ENCODE results near the gene ZNF407. TPM values are rescaled to one million over a fixed set of nuclear protein-coding genes. Genes with fewer than 3 reads are reported as not detected.

ZNF407 gene
- total and polyA plus RNA-seq, 2 of the 13 experiments (the other 11 are each of a cell fraction or from before 2014, with no cell fraction given) = 2.3 to 8.7 TPM

GRCh38 chr18:74945774-74946545, 348.3 kb downstream of the ZNF407 start:
- ChIA-PET POLR2A (no interaction called here), CTCF (ENCODE audit: low intra/inter-chr PET ratio, low total read pairs) (no interaction called here)
- Histone ChIP-seq H3K4me1 (ENCODE audit: insufficient read depth, low read length) (peaks cover 2% of the 10 kb centered on the region; the same call in 1 of the 2 replicates), H3K9me3 (ENCODE audit: low read length) (no peaks in the 10 kb centered on the region), H3K27me3 (ENCODE audit: control insufficient read depth in 1 of 2, insufficient read depth in 2 of 2, low read length in 2 of 2) (no peaks in the 10 kb centered on the region), H3K36me3 (replicated peaks in 1 of 2; ENCODE audit: control insufficient read depth in 1 of 2, insufficient read depth in 2 of 2, low read length in 2 of 2) (no peaks in the 10 kb centered on the region), H3K4me2 (ENCODE audit: low read depth, low read length) (no peak overlapping the region), H3K4me3 (replicated peaks in 1 of 3; ENCODE audit: insufficient read depth in 1 of 3, low read depth in 2 of 3, low read length in 3 of 3) (no peak overlapping the region), H3K79me2 (ENCODE audit: insufficient read depth, low read length) (no peaks in the 10 kb centered on the region), H2AFZ (ENCODE audit: low read length) (no peak overlapping the region), H4K20me1 (ENCODE audit: insufficient read depth, low read length) (no peaks in the 10 kb centered on the region), H3K27ac (ENCODE audit: extremely low read length, insufficient read depth, low read length) (no peak overlapping the region), H3K9ac (ENCODE audit: insufficient read depth, low read depth, low read length) (no peak overlapping the region)
- in situ Hi-C loops (cut with HindIII; ENCODE audit: extremely low pct_ligation_motif_present, low pct_unique_long_range_greater_than_20kb) = no loop called here
- 92% methylated on average over 7 of the region's 7 CpGs for WGBS (ENCODE audit: low lambda C conversion rate)
- ATAC-seq (no peak), DNase-seq (ENCODE audit: low spot score) (no peak), FAIRE-seq (no peak)
- no TSS peak for BruUV-seq (replicated peaks)
- intact Hi-C loops (cut with micrococcal nuclease; ENCODE audit: unreplicated experiment) = no loop called here
- TF ChIP-seq NCOR1 (IDR thresholded peaks at IDR 0.05; ENCODE audit: borderline replicate concordance, low read length) (no peak), ZNF460 (CRISPR knock-in tag; IDR thresholded peaks at IDR 0.05; ENCODE audit: borderline replicate concordance) (no peak), ZNF136 (CRISPR knock-in tag; IDR thresholded peaks at IDR 0.05; ENCODE audit: low read depth) (no peak), SKI (IDR thresholded peaks at IDR 0.05; ENCODE audit: partially characterized antibody) (no peak), TOE1 (CRISPR knock-in tag; IDR thresholded peaks at IDR 0.05) (no peak), ZBTB14 (CRISPR knock-in tag; IDR thresholded peaks at IDR 0.05) (no peak), ELF4 (CRISPR knock-in tag; IDR thresholded peaks at IDR 0.05; ENCODE audit: borderline replicate concordance) (no peak), BHLHE40 (IDR thresholded peaks at IDR 0.05; ENCODE audit: low read length) (no peak), FOXA1 (IDR thresholded peaks at IDR 0.05) (no peak), FOXA1 (CRISPR knock-in tag; IDR thresholded peaks at IDR 0.05) (no peak), PLRG1 (conservative IDR thresholded peaks at IDR 0.05) (no peak), MED1 (CRISPR knock-in tag; IDR thresholded peaks at IDR 0.05) (no peak), ARID2 (CRISPR knock-in tag; IDR thresholded peaks at IDR 0.05; ENCODE audit: borderline replicate concordance) (no peak), NR2F2 (IDR thresholded peaks at IDR 0.05; ENCODE audit: borderline replicate concordance, low read depth) (no peak)
